ENCODE results near the gene NKD2. TPM values are rescaled to one million over a fixed set of nuclear protein-coding genes. Genes with fewer than 3 reads are reported as not detected.
"Not testable (repeated sequence)": the region's sequence is repeated elsewhere in the genome, so short reads cannot be mapped to it uniquely, and the experiment has no call there.

NKD2 gene
- total and polyA plus RNA-seq, 3 donors from 2014 or later = 16.5 to 42.1 (median 31.6) TPM

- H3K36me3 ChIP-seq (ENCODE audit: low read depth, missing control alignments) = no peaks in the 10 kb centered on the region
- intact Hi-C loops (cut with DNase I; ENCODE audit: low total_unique reads) = no loop called here
- DNase-seq = no peak
- no peaks in the 10 kb centered on the region for H3K9me3 ChIP-seq
- no peak for TF ChIP-seq POLR2A (IDR thresholded peaks at IDR 0.05)
- no peak for TF ChIP-seq CTCF (IDR thresholded peaks at IDR 0.05)
- no peaks in the 10 kb centered on the region for H3K4me1 ChIP-seq
- H3K27me3 ChIP-seq = no peaks in the 10 kb centered on the region
- no peak overlapping the region for H3K27ac ChIP-seq
- 90 to 95% methylated on average over 19 to 26 of the region's 26 CpGs for WGBS, 2 donors
- H3K4me3 ChIP-seq = no peak overlapping the region
Observed at GRCh38 chr5:1081519-1081918, 72.9 kb downstream of the NKD2 start.

- H3K27me3 ChIP-seq; H3K36me3 ChIP-seq (ENCODE audit: low read depth, missing control alignments); intact Hi-C loops (cut with DNase I; ENCODE audit: low total_unique reads); DNase-seq; H3K4me1 ChIP-seq; H3K9me3 ChIP-seq; H3K27ac ChIP-seq; H3K4me3 ChIP-seq: not testable (repeated sequence)
- 87 to 97% methylated on average over 7 to 14 of the region's 15 CpGs for WGBS, 2 donors
Observed at GRCh38 chr5:1083026-1083425, 74.4 kb downstream of the NKD2 start.

- no peak overlapping the region for H3K4me3 ChIP-seq
- no peak for DNase-seq
- no peaks in the 10 kb centered on the region for H3K36me3 ChIP-seq (ENCODE audit: low read depth, missing control alignments)
- H3K27ac ChIP-seq = no peak overlapping the region
- TF ChIP-seq CTCF (IDR thresholded peaks at IDR 0.05) (no peak), POLR2A (IDR thresholded peaks at IDR 0.05) (no peak)
- intact Hi-C loops (cut with DNase I; ENCODE audit: low total_unique reads) = no loop called here
- H3K4me1 ChIP-seq = peaks cover 3% of the 10 kb centered on the region
- no peaks in the 10 kb centered on the region for H3K27me3 ChIP-seq
- WGBS, 2 donors = 91 to 96% methylated on average over 31 to 57 of the region's 57 CpGs
- no peaks in the 10 kb centered on the region for H3K9me3 ChIP-seq
Observed at GRCh38 chr5:1083823-1084605, 75.4 kb downstream of the NKD2 start.

GRCh38 chr5:1085391-1085790 lies 76.8 kb downstream of the NKD2 start:
- H3K27me3 ChIP-seq = no peaks in the 10 kb centered on the region
- 93 to 97% methylated on average over 21 to 38 of the region's 39 CpGs for whole genome bisulfite sequencing, 2 donors
- no peaks in the 10 kb centered on the region for H3K9me3 ChIP-seq
- no peak overlapping the region for H3K27ac ChIP-seq
- DNase-seq = no peak
- H3K4me3 ChIP-seq = no peak overlapping the region
- H3K4me1 ChIP-seq = peaks cover 11% of the 10 kb centered on the region
- H3K36me3 ChIP-seq (ENCODE audit: low read depth, missing control alignments) = no peaks in the 10 kb centered on the region
- no peak for TF ChIP-seq CTCF (IDR thresholded peaks at IDR 0.05)
- no peak for TF ChIP-seq POLR2A (IDR thresholded peaks at IDR 0.05)
- intact Hi-C loops (cut with DNase I; ENCODE audit: low total_unique reads) = no loop called here

GRCh38 chr5:1086137-1086536 lies 77.5 kb downstream of the NKD2 start:
- no peaks in the 10 kb centered on the region for H3K36me3 ChIP-seq (ENCODE audit: low read depth, missing control alignments)
- intact Hi-C loops (cut with DNase I; ENCODE audit: low total_unique reads) = no loop called here
- TF ChIP-seq CTCF (IDR thresholded peaks at IDR 0.05) (no peak), POLR2A (IDR thresholded peaks at IDR 0.05) (no peak)

More at GRCh38 chr5:1086137-1086536, 77.5 kb downstream of the NKD2 start:
- peaks cover 11% of the 10 kb centered on the region for H3K4me1 ChIP-seq
- H3K4me3 ChIP-seq = no peak overlapping the region
- 88 to 96% methylated on average over 10 to 11 of the region's 11 CpGs for WGBS, 2 donors
- no peaks in the 10 kb centered on the region for H3K27me3 ChIP-seq
- no peak for DNase-seq
- no peak overlapping the region for H3K27ac ChIP-seq
- no peaks in the 10 kb centered on the region for H3K9me3 ChIP-seq

Measured in testis (tissue), 3 donors.